Cerebellar nuclear complex (tissue), 1 donor: Measurements from ENCODE around the gene PDLIM4.
A peak's percentile ranks its signal among the peaks of the same experiment; 100 is the strongest.

ENCODE experiments used
- DNase-seq, 2 experiments: peaks; one replicate each; lab custom pipeline; 2025; lab: John Stamatoyannopoulos, UW

PDLIM4 gene

DNA sequence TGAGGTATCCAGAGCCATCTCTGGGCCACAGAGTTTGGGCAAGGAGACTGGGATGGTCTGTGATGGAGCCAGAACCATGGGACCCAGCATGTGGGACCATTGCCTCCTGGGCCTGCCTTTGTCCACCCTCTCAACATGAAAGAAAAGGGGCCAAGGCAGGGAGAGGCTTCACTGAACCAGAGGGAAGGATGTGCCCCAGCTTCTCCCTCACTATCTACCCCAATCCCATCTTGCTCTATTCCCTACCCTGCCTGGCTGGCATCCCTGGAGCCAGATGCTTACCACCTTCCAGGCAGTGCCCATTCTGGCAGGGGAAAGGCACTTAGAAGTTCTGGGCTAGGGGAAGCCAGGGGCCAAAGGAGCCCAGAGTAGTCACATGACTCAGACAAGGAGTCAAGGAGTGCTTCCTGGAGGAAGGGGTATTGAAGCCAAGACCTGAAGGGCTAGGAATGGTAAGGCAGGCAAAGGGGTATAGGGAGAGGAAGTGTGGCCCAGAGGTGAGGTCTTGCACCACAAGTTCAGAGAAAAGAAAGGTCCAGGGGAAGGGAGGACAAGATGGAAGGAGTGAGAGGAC, 9.8 kb downstream of the PDLIM4 start:
- DNase-seq, result no peak

GRCh38 chr5:132267931-132268768, 10.7 kb downstream of the PDLIM4 start:
- DNase-seq, result no peak

- DNase-seq, result no peak
These were observed 11.5 kb downstream of the PDLIM4 start for GRCh38 chr5:132268769-132269551.

- no peak for DNase-seq
These were observed 12.3 kb downstream of the PDLIM4 start for GRCh38 chr5:132269635-132270334.

DNA sequence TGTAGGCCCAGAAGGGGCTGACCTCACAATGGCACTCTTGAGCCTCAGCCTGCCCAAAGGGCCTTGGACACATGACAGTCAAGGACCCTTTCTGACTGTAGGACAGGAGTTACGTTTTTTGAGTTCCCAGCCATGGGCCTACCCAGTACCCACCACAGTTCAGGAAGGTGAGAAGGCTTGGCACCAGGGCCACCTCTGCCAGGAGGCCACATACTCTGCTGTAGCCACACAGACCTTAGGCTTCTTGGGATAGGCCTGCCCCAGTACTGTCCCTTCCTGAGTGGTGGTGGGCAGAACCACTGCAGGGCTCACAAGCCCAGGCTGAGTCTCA, 12.8 kb downstream of the PDLIM4 start:
- no peak for DNase-seq

GRCh38 chr5:132270706-132271105, 13.2 kb downstream of the PDLIM4 start:
- peak; percentile 8 to 32 for DNase-seq

- no peak for DNase-seq
These were observed 14.1 kb downstream of the PDLIM4 start for GRCh38 chr5:132271251-132272246.

DNA sequence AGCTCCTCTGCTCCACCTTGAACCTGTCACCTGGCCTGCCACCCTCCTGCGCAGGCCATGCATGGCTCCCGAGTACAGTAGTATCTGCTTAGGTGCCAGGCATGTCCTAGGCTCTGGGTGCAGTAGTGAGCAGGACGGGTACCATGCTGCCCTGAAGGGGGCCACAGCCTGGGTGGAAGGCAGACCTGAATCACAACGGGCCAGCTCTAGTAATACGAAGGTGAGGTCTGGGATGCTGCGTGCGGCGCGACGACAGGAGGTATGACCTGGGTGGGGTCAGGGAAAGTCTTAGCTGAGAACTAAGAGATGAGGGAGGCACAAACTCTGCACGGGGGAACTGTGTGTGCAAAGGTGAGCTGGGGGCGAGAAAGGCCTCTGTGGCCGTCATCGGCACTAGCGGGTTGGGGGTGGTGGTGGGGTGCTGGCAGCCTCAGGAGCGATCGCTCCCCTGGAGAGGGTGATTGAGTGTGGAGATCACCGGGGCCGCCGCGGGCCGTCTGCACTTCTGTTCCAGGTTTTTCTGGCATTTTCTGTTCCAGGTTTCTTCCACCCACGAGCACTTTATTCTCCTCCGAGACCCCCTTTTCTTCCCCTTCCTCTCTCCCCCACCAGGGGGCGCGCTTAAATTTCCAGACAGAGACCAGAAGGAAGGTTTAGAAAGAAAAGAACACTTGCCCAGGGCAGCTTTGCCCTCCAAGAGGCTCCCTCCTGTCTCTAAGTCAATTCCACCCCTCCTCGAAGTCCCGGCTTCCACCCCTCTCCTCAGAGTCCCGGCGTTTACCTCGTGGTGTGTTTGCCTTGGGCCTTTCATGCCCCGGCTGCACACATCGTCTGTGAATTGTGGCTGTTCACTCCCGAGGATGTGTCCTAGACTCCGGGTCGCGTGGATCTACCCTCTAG, 15.1 kb downstream of the PDLIM4 start:
- no peak for DNase-seq

DNA sequence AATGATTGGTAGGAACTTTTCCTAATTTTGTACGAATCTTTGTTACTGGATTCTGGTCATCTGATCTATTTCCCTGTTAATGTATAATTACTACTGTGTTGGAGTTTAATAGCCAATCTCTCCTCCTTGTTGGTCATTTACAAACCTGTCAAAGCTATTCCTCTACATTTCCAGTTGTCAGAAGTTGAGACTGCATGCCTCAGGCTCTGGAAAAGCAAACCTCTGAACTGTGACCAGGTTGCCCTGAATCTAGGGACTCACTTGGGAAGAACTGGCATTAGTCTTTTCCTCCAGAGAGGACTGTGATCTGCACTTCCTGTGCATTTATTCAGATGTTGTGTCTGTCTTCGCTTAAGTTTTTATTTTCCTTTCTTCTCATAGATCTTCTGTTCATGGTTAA, 16.1 kb downstream of the PDLIM4 start:
- DNase-seq, result no peak

DNA sequence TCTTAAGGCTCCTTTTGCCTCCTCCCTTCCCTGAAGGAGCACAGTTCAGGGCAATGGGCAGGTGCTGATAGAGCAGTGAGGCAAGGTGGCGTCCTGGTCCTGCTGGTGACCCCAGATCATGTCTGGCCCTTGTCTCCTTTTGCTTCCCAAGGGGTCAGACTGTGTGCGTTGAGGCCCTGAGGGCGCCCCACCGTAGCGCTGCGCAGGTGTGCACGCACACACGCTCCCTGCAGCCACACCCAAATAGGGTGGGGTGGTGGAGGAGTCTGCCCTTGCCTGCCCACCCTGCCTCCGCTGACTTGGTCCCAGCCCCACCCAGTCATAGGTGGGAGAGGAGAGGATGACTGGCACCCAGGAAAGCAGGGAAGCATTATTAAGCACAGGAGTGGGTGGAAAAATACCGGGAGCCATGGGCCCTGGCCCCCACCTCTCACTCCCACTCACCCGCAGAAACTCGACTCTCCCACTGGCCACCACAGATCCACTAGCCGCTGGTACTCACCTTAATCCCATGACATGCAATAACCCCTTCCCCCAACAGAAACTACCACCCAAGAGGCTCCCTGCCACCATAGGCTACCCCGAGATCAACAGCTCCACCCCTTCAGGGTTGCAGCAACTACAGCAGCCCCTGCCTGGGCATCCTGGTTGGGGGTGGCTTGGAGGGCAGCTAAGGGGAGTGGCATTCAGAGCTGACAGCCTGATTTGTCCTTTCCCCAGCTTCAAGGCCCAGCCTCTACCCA, 16.7 kb downstream of the PDLIM4 start:
- DNase-seq, result no peak

- DNase-seq, result no peak
These were observed 18.1 kb downstream of the PDLIM4 start for GRCh38 chr5:132275367-132276220.

- DNase-seq, result no peak
These were observed 19.8 kb downstream of the PDLIM4 start for GRCh38 chr5:132277256-132277655.

DNA sequence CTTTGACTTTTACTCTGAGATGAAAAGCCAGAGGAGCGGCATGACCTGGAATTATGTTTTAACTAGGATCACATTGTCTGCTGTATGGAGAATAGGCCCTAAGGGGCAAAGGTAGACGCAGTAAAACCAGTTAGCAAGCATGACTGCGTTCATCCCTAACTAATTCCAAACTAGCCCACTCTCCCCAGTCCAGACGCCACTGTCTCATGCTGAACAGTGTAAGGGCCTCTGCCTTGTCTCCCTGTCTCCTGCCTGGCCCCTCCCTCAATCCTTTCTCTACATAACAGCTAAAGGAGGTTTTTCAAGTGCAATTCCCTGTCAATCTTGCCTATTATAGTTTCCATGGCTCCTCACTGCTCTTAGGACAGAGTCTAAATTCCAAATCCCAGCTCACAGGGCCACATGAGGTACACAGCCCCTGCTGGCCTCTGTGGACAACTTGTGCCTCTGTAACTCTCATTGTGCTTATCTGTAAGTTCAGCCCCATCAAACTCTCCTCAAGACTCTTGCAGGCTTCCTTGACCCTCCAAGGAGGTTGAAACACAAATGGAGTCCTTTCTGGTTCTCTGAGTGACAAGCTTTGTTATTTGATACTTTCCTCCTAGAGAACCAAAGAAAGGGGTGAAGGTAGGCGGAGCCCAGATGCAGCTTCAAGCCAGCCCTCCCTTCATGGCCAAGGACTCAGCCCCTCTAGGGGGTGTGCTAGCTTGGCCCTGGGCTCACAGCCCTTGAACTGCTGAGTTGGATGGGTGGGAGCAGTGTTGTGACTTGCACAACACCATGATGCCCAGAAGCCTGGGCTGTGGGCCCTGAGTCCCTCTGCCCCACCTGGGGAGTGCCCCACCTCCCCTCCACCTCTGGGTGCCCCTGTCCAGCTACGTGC, 20.7 kb downstream of the PDLIM4 start:
- DNase-seq, result no peak

DNA sequence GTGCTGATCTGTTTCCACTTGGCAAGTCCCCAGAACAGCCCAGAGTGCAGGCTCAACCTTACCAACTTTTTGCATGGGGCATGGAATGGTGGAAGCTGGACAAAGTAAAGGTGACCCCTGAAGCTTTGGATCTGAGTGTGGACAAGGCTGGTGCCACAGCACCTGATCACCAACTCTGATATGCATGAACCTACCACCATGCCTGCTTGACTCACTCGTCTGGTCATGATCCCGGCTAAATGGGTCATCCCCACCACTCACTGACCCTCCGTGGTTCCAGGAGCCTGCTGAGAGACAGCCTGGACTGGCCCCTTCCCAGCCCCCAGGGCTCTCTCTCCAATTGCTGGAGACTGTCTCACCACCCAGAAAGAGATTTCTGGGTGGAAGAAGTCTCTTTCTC, 22.3 kb downstream of the PDLIM4 start:
- no peak for DNase-seq

- no peak for DNase-seq
These were observed 23.1 kb downstream of the PDLIM4 start for GRCh38 chr5:132280371-132281240.

GRCh38 chr5:132281856-132282614, 24.5 kb downstream of the PDLIM4 start:
- no peak for DNase-seq
